HG03558 (cell line): ENCODE data around the gene RALGPS1.

Experiments
- ATAC-seq: cut with Tn5 transposase; IDR thresholded peaks from one replicate; pipeline ENCODE4 v1.9.1; 2021; ENCODE audit warnings: moderate number of reproducible peaks; ENCODE audit not compliant: unreplicated experiment; ENCODE audit errors: extremely low read depth

RALGPS1 gene

GRCh38 chr9:126982215-126983002 lies 67.8 kb downstream of the RALGPS1 start:
- no peak for ATAC-seq

GRCh38 chr9:126983767-126984166 lies 69.2 kb downstream of the RALGPS1 start:
- no peak for ATAC-seq

GRCh38 chr9:126984969-126985368 lies 70.4 kb downstream of the RALGPS1 start:
- no peak for ATAC-seq

- peak; percentile 38 for ATAC-seq
These were observed 71.4 kb downstream of the RALGPS1 start for GRCh38 chr9:126985870-126986498.

- no peak for ATAC-seq
These were observed 71.9 kb downstream of the RALGPS1 start for GRCh38 chr9:126986506-126986951.

- ATAC-seq = no peak
These were observed 74.3 kb downstream of the RALGPS1 start for GRCh38 chr9:126988857-126989256.

- no peak for ATAC-seq
These were observed 75.6 kb downstream of the RALGPS1 start for GRCh38 chr9:126989847-126990842.

- no peak for ATAC-seq
These were observed 76.6 kb downstream of the RALGPS1 start for GRCh38 chr9:126991183-126991582.

- no peak for ATAC-seq
These were observed 77.8 kb downstream of the RALGPS1 start for GRCh38 chr9:126992427-126992826.

GRCh38 chr9:126999315-127000068 lies 84.9 kb downstream of the RALGPS1 start:
- no peak for ATAC-seq

- ATAC-seq = peak; percentile 86
These were observed 90.6 kb downstream of the RALGPS1 start for GRCh38 chr9:127004946-127005769.

GRCh38 chr9:127005770-127006314 lies 91.3 kb downstream of the RALGPS1 start:
- no peak for ATAC-seq

- no peak for ATAC-seq
These were observed 93.1 kb downstream of the RALGPS1 start for GRCh38 chr9:127007638-127008037.

GRCh38 chr9:127008076-127008475 lies 93.5 kb downstream of the RALGPS1 start:
- ATAC-seq = no peak

GRCh38 chr9:127011772-127012171 lies 97.2 kb downstream of the RALGPS1 start:
- ATAC-seq = no peak

- no peak for ATAC-seq
These were observed 97.7 kb downstream of the RALGPS1 start for GRCh38 chr9:127012250-127012649.

GRCh38 chr9:127013597-127013996 lies 99.0 kb downstream of the RALGPS1 start:
- ATAC-seq = no peak

- ATAC-seq = no peak
These were observed 99.8 kb downstream of the RALGPS1 start for GRCh38 chr9:127014216-127014909.
